SK-N-DZ (cell line): ENCODE data around the gene MAN1A2.
"Not testable (repeated sequence)": the region's sequence is repeated elsewhere in the genome, so short reads cannot be mapped to it uniquely, and the experiment has no call there.

ENCODE experiments used
- DNase-seq: peaks from one replicate; pipeline ENCODE4 v3.0.0-alpha.2; 2015; ENCODE audit warnings: low spot score

The MAN1A2 gene

DNA sequence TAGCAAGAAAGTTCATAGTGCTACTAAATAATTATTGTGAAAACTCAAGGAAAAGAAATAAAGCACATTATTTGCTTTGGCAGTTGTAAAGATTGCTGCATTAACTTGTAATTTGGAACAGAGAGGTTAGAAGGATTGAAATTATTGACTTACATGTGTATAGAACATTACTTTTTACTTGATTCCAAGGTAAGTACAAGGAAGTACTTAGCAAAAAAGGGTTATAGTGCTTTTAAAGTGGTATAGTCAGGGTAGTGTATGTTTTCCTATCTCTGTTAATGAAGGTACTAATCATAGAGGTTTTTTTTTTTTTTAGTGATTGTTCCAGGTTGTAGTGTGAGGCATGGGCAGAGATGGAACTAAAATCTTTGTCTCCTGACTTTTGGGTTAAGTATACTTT is 29.4 kb downstream of the MAN1A2 start:
- DNase-seq, result no peak

DNA sequence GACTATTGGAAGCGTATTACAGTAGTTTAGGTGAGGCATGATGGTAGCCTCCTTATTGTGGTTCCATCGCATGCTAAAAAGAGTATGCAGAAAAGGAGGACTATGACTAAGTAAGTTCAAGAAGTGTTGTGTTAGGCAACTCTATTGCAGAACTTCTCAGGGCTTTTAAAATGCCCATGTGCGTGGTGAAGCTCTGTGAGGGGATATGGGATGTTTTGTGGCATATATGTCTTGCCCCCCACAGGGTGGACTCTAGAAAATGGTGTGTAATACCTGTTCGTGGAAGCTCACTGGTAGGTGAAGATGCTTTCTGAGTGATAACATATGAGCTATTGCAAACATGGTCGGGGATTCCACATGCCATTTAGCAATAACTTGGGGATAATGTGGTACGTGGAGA is 31.7 kb downstream of the MAN1A2 start:
- no peak for DNase-seq

- DNase-seq, result no peak
These were observed 34.5 kb downstream of the MAN1A2 start for GRCh38 chr1:117401761-117402160.

GRCh38 chr1:117403597-117403996 is 36.3 kb downstream of the MAN1A2 start:
- no peak for DNase-seq

- DNase-seq, result no peak
These were observed 37.8 kb downstream of the MAN1A2 start for GRCh38 chr1:117405042-117405441.

- DNase-seq, result no peak
These were observed 45.2 kb downstream of the MAN1A2 start for GRCh38 chr1:117412472-117412871.

GRCh38 chr1:117413412-117413811 is 46.2 kb downstream of the MAN1A2 start:
- no peak for DNase-seq

DNA sequence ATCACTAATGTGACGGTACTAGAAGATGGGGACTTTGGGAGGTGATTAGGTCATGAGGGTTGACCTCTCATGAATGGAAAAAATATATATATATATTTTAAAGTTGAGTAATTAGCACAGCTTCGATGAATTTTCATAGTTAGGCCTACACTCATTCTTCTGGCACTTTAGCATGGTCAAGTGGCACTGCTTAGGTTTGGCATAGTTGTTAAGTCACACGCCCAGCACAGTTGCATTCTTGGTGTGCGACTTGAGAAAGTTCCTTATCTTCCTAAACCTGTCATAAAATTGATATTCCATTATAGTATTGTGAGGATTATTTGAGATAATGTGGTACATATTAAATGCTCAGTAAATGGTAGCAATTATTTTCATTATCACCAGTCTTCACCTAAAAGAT is 47.7 kb downstream of the MAN1A2 start:
- no peak for DNase-seq

GRCh38 chr1:117416004-117416403 is 48.8 kb downstream of the MAN1A2 start:
- DNase-seq, result no peak

GRCh38 chr1:117416546-117417125 is 49.4 kb downstream of the MAN1A2 start:
- DNase-seq, result no peak

- no peak for DNase-seq
These were observed 57.9 kb downstream of the MAN1A2 start for GRCh38 chr1:117425050-117425734.

- no peak for DNase-seq
These were observed 60.0 kb downstream of the MAN1A2 start for GRCh38 chr1:117427297-117427696.

GRCh38 chr1:117433943-117434342 is 66.7 kb downstream of the MAN1A2 start:
- DNase-seq, result no peak

DNA sequence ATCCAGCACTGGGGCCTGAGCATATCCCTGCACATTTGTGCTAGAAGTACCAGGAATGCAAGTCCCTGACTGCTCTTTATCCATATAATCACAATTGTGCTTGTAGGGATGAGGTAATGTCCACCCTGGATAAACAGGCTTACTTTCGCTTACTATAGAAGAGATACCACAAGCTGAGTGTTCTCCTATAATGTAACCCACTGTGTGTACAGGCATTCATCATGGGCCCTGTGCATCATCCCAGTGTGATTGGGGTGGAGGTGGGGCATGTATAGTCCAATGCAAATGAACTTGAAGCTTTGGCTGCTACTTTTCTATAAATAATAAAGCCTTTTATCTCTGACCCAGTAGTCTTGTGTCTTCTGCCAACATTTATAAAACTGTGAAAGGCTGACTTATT is 69.3 kb downstream of the MAN1A2 start:
- DNase-seq, result no peak

DNA sequence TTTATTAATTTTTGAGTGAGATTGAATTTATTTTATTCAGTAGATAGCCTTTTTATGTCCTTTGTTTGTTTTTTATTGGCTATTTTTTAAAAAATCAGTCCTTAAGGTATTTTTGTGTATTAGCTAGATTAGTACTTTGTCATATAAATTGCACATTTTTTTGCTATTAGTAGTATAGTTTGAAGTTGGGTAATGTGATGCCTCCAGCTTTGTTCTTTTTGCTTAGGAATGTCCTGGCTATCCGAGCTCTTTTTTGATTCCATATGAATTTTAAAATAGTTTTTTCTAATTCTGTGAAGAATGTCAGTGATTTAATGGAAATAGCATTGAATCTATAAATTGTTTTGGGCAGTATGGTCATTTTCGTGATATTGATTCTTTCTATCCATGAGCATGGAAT is 80.4 kb downstream of the MAN1A2 start:
- no peak for DNase-seq

DNA sequence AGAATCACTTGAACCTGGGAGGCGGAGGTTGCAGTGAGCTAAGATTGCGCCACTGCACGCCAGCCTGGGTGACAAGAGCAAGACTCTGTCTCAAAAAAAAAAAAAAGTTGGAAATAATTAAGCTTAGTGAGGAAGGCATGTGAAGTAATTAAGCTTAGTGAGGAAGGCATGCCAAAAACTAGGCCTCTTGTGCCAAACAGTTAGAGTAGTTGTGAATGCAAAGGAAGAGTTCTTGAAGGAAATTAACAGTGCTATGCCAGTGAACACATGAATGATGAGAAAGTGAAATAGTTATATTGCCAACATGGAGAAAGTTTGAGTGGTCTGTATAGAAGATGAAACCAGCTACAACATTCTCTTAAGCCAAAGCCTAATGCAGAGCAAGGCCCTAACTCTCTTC is 85.0 kb downstream of the MAN1A2 start:
- no peak for DNase-seq

DNA sequence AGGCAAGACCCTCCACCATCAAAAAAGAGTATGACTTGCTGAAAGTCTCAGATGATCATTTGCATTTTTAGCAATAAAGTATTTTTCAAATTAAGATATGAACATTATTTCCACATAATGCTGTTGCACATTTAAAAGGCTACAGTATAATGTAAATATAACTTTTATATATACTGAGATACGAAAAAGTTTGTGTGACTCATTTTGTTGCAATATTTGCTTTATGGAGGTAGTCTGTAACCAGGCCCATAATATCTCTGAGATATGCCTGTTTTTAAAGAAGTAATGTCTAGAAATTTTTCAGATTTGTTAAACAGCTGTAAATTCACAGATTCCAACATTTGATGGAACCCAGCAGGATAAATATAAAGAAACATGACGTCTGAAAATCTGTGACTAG is 86.7 kb downstream of the MAN1A2 start:
- no peak for DNase-seq

DNA sequence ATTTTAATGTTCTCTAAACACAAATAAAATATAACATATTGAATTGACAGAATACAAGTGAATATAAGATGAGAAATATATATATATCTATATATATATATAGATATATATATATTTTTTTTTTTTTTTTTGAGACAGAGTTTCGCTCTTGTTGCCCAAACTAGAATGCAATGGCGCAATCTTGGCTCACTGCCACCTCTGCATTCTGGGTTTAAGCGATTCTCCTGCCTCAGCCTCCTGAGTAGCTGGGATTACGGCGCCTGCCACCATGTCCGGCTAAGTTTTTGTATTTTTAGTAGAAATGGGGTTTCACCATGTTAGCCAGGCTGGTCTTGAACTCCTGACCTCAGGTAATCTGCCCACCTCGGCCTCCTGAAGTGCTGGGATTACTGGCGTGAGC is 91.2 kb downstream of the MAN1A2 start:
- DNase-seq, result not testable (repeated sequence)

- no peak for DNase-seq
These were observed 99.5 kb downstream of the MAN1A2 start for GRCh38 chr1:117466761-117467160.

DNA sequence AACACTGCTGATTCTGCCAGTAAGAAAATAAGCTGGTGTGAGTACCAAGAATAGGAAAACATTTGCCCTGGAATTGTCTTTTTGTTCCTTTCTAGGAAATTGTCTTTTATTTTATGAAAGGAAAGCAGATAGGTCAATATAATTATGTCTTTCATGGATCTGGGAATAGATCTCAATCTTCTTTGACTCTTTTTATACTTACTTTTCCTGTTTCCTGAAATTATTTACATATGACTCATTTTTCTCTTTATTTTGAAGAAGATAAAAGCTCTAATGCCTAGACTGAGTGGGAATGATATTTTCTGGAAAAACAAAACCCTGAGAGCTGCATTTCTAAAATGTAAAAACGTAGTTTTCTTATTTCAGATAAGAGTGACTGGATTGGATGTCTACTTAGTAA is 100.1 kb downstream of the MAN1A2 start:
- no peak for DNase-seq

- DNase-seq, result no peak
These were observed 105.8 kb downstream of the MAN1A2 start for GRCh38 chr1:117473063-117473462.

GRCh38 chr1:117475495-117475894 is 108.2 kb downstream of the MAN1A2 start:
- not testable (repeated sequence) for DNase-seq

- DNase-seq, result no peak
These were observed 111.8 kb downstream of the MAN1A2 start for GRCh38 chr1:117479086-117479485.

GRCh38 chr1:117481410-117481809 is 114.2 kb downstream of the MAN1A2 start:
- no peak for DNase-seq
